ENCODE measurements around the gene FAM43B. TPM values are rescaled to one million over a fixed set of nuclear protein-coding genes. Genes with fewer than 3 reads are reported as not detected.
A peak's percentile ranks its signal among the peaks of the same experiment; 100 is the strongest.

The FAM43B gene
- total RNA-seq, 1 donor from 2014 or later = 0.52 TPM

DNA sequence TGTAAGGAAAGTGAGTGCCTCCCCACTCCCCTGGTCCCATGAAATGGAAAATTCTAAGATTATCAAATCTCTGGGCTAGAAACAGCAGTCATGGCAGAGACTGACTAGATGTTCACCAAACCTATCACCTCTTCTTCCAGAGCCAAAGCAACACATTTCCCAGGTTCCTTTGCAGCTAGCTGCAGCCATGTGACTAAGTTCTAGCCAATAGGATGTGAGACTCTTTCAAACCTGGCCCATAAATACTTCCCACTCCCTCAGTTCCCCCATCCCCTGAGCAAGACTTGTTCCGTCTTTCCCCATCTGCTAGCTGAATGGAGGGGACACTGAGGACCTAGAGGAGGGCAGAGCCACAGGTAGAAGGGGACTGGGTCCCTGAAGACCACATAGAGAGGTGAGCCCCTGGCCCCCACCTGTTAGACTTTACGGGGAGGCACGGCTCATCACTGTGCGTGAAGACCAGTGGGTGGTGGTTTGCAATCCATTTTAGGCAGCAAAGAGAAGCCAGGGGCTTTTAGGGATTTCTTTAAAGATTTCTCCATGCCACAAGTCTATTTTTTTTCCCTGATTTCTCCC, 17.2 kb downstream of the FAM43B start:
- H3K27ac Mint-ChIP-seq (ENCODE audit: unreplicated experiment) = no peak overlapping the region
- no peak overlapping the region for H3K4me3 Mint-ChIP-seq (ENCODE audit: unreplicated experiment)

DNA sequence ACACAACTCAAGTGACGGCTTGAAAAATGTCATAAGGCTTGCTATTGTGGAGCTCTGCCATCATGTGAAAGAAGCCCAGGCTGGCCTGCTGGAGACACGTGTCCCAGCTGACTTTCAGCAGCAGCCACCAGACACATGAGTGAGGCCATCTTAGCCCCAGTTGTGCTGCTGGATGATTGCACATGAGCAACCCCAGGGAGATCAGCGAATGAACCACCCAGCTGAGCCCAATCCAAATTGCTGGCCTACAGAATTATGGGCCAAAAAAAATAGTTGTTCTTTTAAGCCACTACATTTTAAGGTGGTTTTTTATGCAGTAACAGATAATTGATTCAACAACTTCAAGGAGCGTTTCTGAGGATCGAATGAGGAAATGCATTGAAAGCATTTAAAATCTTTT, 19.1 kb downstream of the FAM43B start:
- Mint-ChIP-seq H3K27me3 (ENCODE audit: low read depth) (peaks cover 39% of the 10 kb centered on the region), H3K36me3 (ENCODE audit: low read depth) (peaks cover 4% of the 10 kb centered on the region), H3K9me3 (ENCODE audit: low read depth) (peaks cover 4% of the 10 kb centered on the region), H3K27ac (ENCODE audit: unreplicated experiment) (no peak overlapping the region), H3K4me1 (ENCODE audit: low read depth) (no peaks in the 10 kb centered on the region), H3K4me3 (ENCODE audit: unreplicated experiment) (no peak overlapping the region)
- DNase-seq (ENCODE audit: low spot score) = no peak
- TF ChIP-seq, protein P1, sequence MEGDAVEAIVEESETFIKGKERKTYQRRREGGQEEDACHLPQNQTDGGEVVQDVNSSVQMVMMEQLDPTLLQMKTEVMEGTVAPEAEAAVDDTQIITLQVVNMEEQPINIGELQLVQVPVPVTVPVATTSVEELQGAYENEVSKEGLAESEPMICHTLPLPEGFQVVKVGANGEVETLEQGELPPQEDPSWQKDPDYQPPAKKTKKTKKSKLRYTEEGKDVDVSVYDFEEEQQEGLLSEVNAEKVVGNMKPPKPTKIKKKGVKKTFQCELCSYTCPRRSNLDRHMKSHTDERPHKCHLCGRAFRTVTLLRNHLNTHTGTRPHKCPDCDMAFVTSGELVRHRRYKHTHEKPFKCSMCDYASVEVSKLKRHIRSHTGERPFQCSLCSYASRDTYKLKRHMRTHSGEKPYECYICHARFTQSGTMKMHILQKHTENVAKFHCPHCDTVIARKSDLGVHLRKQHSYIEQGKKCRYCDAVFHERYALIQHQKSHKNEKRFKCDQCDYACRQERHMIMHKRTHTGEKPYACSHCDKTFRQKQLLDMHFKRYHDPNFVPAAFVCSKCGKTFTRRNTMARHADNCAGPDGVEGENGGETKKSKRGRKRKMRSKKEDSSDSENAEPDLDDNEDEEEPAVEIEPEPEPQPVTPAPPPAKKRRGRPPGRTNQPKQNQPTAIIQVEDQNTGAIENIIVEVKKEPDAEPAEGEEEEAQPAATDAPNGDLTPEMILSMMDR (IDR thresholded peaks at IDR 0.05) = no peak

More for the DNA sequence above, 17.2 kb downstream of the FAM43B start:
- Mint-ChIP-seq H3K4me1 (ENCODE audit: low read depth) (no peaks in the 10 kb centered on the region), H3K27me3 (ENCODE audit: low read depth) (peaks cover 35% of the 10 kb centered on the region), H3K9me3 (ENCODE audit: low read depth) (peaks cover 4% of the 10 kb centered on the region), H3K36me3 (ENCODE audit: low read depth) (peaks cover 4% of the 10 kb centered on the region)
- TF ChIP-seq, protein P1 (IDR thresholded peaks at IDR 0.05) = no peak
- DNase-seq (ENCODE audit: low spot score) = no peak

DNA sequence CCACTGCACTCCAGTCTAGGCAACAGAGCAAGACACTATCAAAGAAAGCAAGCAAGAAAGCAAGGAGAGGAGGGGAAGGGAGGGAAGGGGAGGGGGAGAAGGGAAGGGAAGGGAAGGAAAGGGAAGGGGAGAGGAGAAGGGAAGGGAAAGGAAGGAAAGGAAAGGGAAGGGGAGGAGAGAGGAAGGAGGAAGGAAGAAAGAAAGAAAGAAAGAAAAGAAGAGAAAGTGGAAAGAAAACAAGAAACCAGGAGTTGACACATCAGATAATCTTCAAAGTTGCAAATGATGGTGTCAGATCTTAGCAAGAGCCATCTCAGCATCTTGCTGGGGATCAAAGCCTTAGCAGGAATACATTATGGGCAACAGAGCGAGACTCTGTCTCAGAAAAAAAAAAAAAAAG, 21.6 kb downstream of the FAM43B start:
- no peak overlapping the region for H3K4me3 Mint-ChIP-seq (ENCODE audit: unreplicated experiment)
- H3K36me3 Mint-ChIP-seq (ENCODE audit: low read depth) = peaks cover 4% of the 10 kb centered on the region
- DNase-seq (ENCODE audit: low spot score) = no peak
- TF ChIP-seq, protein P1 (IDR thresholded peaks at IDR 0.05) = no peak
- H3K27ac Mint-ChIP-seq (ENCODE audit: unreplicated experiment) = no peak overlapping the region
- peaks cover 4% of the 10 kb centered on the region for H3K9me3 Mint-ChIP-seq (ENCODE audit: low read depth)
- H3K4me1 Mint-ChIP-seq (ENCODE audit: low read depth) = no peaks in the 10 kb centered on the region
- H3K27me3 Mint-ChIP-seq (ENCODE audit: low read depth) = peaks cover 38% of the 10 kb centered on the region

DNA sequence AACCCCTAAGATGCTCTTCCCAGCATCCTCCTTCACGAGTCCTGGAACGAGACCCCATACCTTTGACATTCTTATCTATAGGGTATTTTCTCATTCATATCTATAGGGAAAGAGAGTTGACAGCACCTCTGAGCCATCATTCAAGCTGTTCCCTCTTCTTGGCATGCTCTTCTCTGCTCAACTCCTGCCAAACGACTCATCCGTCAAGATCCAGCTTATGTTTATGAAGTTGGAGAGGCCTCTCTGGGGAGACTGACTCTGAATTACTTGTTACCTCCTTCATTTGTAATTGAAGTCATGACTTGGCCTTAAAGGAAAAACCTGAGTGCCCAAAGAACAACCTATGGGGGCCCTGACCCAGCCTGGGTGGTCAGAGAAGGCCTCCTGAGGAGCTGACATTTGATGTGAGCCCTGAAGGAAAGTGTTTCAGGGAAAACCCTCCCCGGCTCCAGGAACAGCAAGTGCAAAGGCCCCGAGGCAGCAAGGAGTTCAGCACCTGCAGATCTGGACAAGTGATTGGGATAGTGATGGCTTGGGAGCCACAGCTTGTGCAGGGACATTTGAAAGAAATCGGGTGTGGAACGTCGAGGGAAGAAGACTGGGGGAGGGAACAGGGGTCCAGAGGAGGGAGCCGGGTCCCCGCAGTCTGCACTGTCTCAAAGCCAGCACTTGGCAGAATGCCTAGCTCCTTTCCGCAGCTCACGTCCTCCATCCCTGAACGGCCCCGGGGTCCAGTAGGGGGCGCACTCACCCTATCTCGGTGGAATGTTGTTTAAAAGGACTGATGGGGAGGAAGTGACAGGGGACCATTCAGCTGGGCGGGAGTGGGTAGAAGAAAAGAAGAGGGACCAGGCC, 22.5 kb downstream of the FAM43B start:
- H3K4me3 Mint-ChIP-seq (ENCODE audit: unreplicated experiment) = no peak overlapping the region
- no peak for DNase-seq (ENCODE audit: low spot score)
- peaks cover 28% of the 10 kb centered on the region for H3K27me3 Mint-ChIP-seq (ENCODE audit: low read depth)
- peaks cover 4% of the 10 kb centered on the region for H3K9me3 Mint-ChIP-seq (ENCODE audit: low read depth)
- H3K4me1 Mint-ChIP-seq (ENCODE audit: low read depth) = no peaks in the 10 kb centered on the region
- no peak overlapping the region for H3K27ac Mint-ChIP-seq (ENCODE audit: unreplicated experiment)
- TF ChIP-seq, protein P1 (IDR thresholded peaks at IDR 0.05) = peak; percentile 84
- H3K36me3 Mint-ChIP-seq (ENCODE audit: low read depth) = peaks cover 4% of the 10 kb centered on the region

DNA sequence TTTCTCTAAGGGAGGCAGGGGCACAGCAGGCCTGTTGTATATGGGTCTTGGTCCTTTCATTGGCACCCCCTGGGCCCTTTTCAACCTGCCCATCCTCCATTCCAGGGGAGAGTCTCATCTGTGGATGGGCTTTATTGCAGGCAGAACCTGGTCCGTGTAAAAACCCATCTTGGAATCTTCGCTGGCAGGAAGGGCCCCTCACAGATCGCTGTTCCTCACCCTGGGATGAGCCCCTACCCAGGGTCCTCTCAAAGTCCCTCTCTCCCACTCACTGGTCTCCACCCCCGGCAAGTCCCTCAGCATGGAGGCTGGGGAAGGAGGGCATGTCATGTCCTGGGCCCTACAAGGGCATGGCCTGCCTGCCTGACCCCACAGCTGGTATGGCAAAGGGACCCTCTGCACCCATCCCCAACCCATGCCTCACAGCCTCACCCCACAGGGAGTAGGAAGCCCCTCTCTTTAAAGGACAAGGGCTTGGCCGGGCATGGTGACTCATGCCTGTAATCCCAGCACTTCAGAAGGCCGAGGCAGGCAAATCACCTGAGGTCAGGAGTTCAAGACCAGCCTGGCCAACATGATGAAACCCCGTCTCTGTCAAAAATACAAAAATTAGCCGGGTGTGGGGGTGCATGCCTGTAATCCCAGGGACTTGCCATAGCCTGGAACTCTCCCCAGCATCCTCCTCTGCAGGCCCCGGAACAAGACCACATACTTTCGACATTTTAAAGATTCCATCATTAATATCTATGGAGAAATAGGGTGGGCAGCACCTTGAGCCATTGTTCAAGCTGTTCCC, 23.4 kb downstream of the FAM43B start:
- H3K36me3 Mint-ChIP-seq (ENCODE audit: low read depth) = peaks cover 3% of the 10 kb centered on the region
- H3K9me3 Mint-ChIP-seq (ENCODE audit: low read depth) = peaks cover 4% of the 10 kb centered on the region
- H3K4me1 Mint-ChIP-seq (ENCODE audit: low read depth) = no peaks in the 10 kb centered on the region
- H3K27ac Mint-ChIP-seq (ENCODE audit: unreplicated experiment) = no peak overlapping the region
- TF ChIP-seq, protein P1 (IDR thresholded peaks at IDR 0.05) = no peak
- H3K4me3 Mint-ChIP-seq (ENCODE audit: unreplicated experiment) = no peak overlapping the region
- H3K27me3 Mint-ChIP-seq (ENCODE audit: low read depth) = peaks cover 22% of the 10 kb centered on the region
- DNase-seq (ENCODE audit: low spot score) = no peak
